WTC11 (cell line): ENCODE results near the gene OPTC. TPM values are rescaled to one million over a fixed set of nuclear protein-coding genes. Genes with fewer than 3 reads are reported as not detected.

Source experiments
- ATAC-seq: fragments of 200-7000 bp; cut with Tn5 transposase; 2 replicates; pipeline ENCODE4 v1.10.0; 2021; ENCODE audit warnings: mild to moderate bottlenecking, moderate library complexity
- CTCF ChIA-PET: fragments of 300-600 bp; sonication (Branson Sonifier 250); formaldehyde crosslinking; loops from one replicate; lab custom pipeline; 2021; ENCODE audit warnings: antibody characterized with exemption; lab: Charles Lee
- POLR2A ChIA-PET: fragments of 350-600 bp; sonication (Branson Sonifier 250); formaldehyde crosslinking; loops from one replicate; lab custom pipeline; 2021; ENCODE audit warnings: antibody characterized with exemption; lab: Charles Lee
- DNase-seq: peaks from one replicate; pipeline ENCODE4 v3.0.0; 2021; ENCODE audit warnings: low spot score
- H3K27ac Mint-ChIP-seq: 2 replicates; pipeline ENCODE4 v1.8.0; 2021; ENCODE audit warnings: mixed read lengths
- H3K27me3 Mint-ChIP-seq: 2 replicates; pipeline ENCODE4 v1.8.0; 2021; ENCODE audit warnings: low read depth, mild to moderate bottlenecking, moderate library complexity, mixed read lengths
- H3K36me3 Mint-ChIP-seq: 2 replicates; pipeline ENCODE4 v1.8.0; 2021; ENCODE audit warnings: mixed read lengths
- H3K4me1 Mint-ChIP-seq: 2 replicates; pipeline ENCODE4 v1.8.0; 2022; ENCODE audit warnings: mixed read lengths
- H3K4me3 Mint-ChIP-seq: 2 replicates; pipeline ENCODE4 v1.8.0; 2021; ENCODE audit warnings: mild to moderate bottlenecking, moderate library complexity, mixed read lengths
- H3K9me3 Mint-ChIP-seq: 2 replicates; pipeline ENCODE4 v1.8.0; 2021; ENCODE audit warnings: mixed read lengths
- FOXK1 ChIP-seq: sonication (generic); formaldehyde crosslinking; IDR thresholded peaks from 2 replicates; pipeline ENCODE4 v1.8.0; 2022; ENCODE audit warnings: mild to moderate bottlenecking, moderate library complexity, missing genetic modification reagents
- MXD4 ChIP-seq: fragments of 250-450 bp; sonication (Bioruptor Pico); IDR thresholded peaks from 2 replicates; pipeline ENCODE4 v1.8.0; 2021; ENCODE audit warnings: mild to moderate bottlenecking, moderate library complexity, borderline replicate concordance
- OVOL2 ChIP-seq: fragments of 250-450 bp; sonication (Bioruptor Pico); IDR thresholded peaks from 2 replicates; pipeline ENCODE4 v1.9.0; 2021; ENCODE audit warnings: mild to moderate bottlenecking, borderline replicate concordance
- ZNF121 ChIP-seq: sonication (generic); formaldehyde crosslinking; IDR thresholded peaks from 2 replicates; pipeline ENCODE4 v1.8.0; 2023; ENCODE audit warnings: missing genetic modification reagents
- ZNF138 ChIP-seq: sonication (generic); formaldehyde crosslinking; conservative IDR thresholded peaks from 2 replicates; pipeline ENCODE4 v1.8.1; 2022; ENCODE audit warnings: mild to moderate bottlenecking, moderate library complexity, missing genetic modification reagents
- ZNF219 ChIP-seq: sonication (generic); formaldehyde crosslinking; IDR thresholded peaks from 2 replicates; pipeline ENCODE4 v1.8.0; 2023; ENCODE audit warnings: missing genetic modification reagents, mild to moderate bottlenecking, borderline replicate concordance
- total RNA-seq: library from RNA; stranded (reverse); gene quantifications from 3 replicates; pipeline ENCODE4 v1.2.3, GENCODE V29; 2021
- TF ChIP-seq, protein P1 (sequence below): fragments of 250-450 bp; sonication (Bioruptor Pico); IDR thresholded peaks from 2 replicates; pipeline ENCODE4 v1.9.0; 2021; ENCODE audit warnings: mild to moderate bottlenecking, borderline replicate concordance
- TF ChIP-seq, protein P2 (sequence below): sonication (generic); formaldehyde crosslinking; IDR thresholded peaks from 2 replicates; pipeline ENCODE4 v1.8.1; 2023; ENCODE audit warnings: mild to moderate bottlenecking, missing genetic modification reagents
- TF ChIP-seq, protein P3 (sequence below): sonication (generic); formaldehyde crosslinking; conservative IDR thresholded peaks from 2 replicates; pipeline ENCODE4 v1.8.1; 2023; ENCODE audit warnings: mild to moderate bottlenecking, low read depth, missing genetic modification reagents, moderate library complexity
- TF ChIP-seq, protein P4 (sequence below): sonication (generic); formaldehyde crosslinking; IDR thresholded peaks from 2 replicates; pipeline ENCODE4 v1.8.0; 2022; ENCODE audit warnings: missing genetic modification reagents
- TF ChIP-seq, protein P5 (sequence below): sonication (generic); formaldehyde crosslinking; IDR thresholded peaks from 2 replicates; pipeline ENCODE4 v1.8.1; 2022; ENCODE audit warnings: low read depth, mild to moderate bottlenecking, moderate library complexity, missing genetic modification reagents, borderline replicate concordance
- TF ChIP-seq, protein P6 (sequence below): sonication (generic); formaldehyde crosslinking; IDR thresholded peaks from 2 replicates; pipeline ENCODE4 v1.8.0; 2022; ENCODE audit warnings: mild to moderate bottlenecking, missing genetic modification reagents

The OPTC gene
- total RNA-seq, 1 experiment from 2014 or later: 0.55 TPM

DNA sequence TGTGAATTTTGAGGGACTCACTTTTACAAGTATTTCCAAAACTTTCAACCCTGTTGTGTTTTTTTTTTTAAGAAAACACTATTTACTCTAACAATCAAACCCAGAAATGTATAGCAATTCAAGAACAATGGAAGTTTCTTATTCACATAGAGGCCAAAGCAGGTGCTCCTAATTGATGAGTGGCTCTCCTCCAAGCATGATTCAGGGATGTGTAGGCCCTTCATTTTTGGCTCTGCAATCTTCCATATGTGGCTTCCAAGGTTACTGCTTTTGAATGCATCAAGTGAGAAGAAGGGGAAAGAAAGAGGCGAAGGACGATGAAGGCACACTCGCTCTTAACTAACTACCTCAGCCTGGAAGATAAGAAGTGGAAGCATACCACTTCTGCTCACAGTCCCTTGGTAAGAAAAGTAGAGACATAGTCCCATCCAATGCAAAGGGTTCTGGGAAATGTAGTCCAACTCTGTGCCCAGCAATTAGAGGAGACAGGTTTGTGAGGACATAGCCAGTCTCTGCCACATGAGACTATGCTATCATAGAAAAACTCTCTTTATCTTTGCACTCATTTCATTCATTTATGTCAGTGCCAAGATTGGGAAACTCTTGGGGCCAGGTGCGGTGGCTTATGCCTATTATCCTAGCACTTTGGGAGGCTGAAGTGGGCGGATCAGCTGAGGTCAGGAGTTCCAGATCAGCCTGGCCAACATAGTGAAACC, 46.0 kb downstream of the OPTC start (continued):
- TF ChIP-seq, protein P1, sequence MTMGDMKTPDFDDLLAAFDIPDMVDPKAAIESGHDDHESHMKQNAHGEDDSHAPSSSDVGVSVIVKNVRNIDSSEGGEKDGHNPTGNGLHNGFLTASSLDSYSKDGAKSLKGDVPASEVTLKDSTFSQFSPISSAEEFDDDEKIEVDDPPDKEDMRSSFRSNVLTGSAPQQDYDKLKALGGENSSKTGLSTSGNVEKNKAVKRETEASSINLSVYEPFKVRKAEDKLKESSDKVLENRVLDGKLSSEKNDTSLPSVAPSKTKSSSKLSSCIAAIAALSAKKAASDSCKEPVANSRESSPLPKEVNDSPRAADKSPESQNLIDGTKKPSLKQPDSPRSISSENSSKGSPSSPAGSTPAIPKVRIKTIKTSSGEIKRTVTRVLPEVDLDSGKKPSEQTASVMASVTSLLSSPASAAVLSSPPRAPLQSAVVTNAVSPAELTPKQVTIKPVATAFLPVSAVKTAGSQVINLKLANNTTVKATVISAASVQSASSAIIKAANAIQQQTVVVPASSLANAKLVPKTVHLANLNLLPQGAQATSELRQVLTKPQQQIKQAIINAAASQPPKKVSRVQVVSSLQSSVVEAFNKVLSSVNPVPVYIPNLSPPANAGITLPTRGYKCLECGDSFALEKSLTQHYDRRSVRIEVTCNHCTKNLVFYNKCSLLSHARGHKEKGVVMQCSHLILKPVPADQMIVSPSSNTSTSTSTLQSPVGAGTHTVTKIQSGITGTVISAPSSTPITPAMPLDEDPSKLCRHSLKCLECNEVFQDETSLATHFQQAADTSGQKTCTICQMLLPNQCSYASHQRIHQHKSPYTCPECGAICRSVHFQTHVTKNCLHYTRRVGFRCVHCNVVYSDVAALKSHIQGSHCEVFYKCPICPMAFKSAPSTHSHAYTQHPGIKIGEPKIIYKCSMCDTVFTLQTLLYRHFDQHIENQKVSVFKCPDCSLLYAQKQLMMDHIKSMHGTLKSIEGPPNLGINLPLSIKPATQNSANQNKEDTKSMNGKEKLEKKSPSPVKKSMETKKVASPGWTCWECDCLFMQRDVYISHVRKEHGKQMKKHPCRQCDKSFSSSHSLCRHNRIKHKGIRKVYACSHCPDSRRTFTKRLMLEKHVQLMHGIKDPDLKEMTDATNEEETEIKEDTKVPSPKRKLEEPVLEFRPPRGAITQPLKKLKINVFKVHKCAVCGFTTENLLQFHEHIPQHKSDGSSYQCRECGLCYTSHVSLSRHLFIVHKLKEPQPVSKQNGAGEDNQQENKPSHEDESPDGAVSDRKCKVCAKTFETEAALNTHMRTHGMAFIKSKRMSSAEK (CRISPR knock-in tag): no peak
- TF ChIP-seq, all 79 proteins: peak for 0

DNA sequence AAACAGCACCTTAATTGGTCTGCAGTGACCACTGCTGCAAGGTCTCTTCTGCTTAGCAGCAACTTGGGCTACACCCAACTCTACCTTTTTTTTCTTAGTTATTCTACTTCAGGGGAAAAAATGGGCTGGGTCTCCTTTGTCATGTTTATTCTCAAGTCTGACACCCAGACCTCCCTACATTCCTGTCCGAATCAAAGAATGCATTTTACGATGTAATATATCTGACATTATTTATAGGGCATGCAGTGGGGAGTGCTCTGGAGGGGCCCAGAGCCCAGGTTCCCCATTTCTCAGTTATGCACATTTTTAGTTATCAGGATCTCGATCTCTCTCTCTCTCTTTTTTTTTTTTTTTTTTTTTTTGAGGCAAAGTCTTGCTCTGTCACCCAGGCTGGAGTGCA, 50.5 kb downstream of the OPTC start:
- peak overlapping the region; percentile 86 for H3K27ac Mint-ChIP-seq
- TF ChIP-seq, protein P2, sequence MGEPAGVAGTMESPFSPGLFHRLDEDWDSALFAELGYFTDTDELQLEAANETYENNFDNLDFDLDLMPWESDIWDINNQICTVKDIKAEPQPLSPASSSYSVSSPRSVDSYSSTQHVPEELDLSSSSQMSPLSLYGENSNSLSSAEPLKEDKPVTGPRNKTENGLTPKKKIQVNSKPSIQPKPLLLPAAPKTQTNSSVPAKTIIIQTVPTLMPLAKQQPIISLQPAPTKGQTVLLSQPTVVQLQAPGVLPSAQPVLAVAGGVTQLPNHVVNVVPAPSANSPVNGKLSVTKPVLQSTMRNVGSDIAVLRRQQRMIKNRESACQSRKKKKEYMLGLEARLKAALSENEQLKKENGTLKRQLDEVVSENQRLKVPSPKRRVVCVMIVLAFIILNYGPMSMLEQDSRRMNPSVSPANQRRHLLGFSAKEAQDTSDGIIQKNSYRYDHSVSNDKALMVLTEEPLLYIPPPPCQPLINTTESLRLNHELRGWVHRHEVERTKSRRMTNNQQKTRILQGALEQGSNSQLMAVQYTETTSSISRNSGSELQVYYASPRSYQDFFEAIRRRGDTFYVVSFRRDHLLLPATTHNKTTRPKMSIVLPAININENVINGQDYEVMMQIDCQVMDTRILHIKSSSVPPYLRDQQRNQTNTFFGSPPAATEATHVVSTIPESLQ (CRISPR knock-in tag): no peak
- TF ChIP-seq, all 79 proteins: peak for 0
- no peaks in the 10 kb centered on the region for H3K27me3 Mint-ChIP-seq
- no peaks in the 10 kb centered on the region for H3K9me3 Mint-ChIP-seq
- ATAC-seq: peak; percentile 63
- peak overlapping the region; percentile 30; the same call in 1 of the 2 replicates for H3K4me3 Mint-ChIP-seq
- DNase-seq: no peak
- POLR2A ChIA-PET: no interaction called here
- H3K4me1 Mint-ChIP-seq: peaks cover 50% of the 10 kb centered on the region
- CTCF ChIA-PET: no interaction called here
- H3K36me3 Mint-ChIP-seq: no peaks in the 10 kb centered on the region

DNA sequence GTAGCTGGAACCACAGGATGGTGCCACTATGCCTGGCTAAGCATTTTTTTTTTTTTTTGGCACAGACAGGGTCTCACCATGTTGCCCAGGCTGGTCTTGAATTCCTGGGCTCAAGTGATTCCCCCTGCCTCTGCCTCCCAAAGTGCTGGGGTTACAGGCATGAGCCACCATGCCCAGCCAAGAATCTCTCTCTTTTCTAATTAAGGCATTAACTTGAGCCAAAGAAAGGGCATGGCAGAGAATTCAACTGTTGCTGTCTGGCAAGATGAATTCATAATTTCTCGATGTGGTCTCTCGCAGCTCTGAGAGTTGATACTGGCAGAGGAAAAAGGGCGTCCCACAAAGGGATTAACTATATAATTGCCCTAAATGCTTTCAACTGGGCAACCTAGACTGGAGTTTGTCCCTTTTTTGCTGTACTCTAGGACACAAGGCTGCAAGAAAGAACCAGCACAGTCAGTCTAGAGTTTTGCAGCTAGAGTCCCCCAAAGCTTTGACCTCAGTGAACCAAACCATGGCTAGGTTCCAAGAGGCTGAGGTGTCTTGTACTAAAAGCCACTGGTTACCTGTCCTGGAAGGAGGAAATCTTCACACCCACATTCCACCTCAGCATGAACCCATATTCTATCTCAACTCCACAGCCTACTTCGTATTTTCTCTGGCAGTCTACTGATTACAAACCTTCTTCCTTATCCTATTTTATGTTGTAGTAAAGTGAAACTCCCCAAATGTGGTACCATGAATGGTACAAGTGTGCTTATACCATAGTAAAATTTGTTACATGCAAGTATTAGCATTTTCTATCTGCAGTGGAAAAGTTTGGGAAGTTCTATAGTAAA, 51.2 kb downstream of the OPTC start:
- Mint-ChIP-seq H3K27me3 (no peaks in the 10 kb centered on the region), H3K36me3 (no peaks in the 10 kb centered on the region), H3K4me1 (peaks cover 52% of the 10 kb centered on the region), H3K4me3 (no peak overlapping the region), H3K9me3 (no peaks in the 10 kb centered on the region), H3K27ac (0 out of 2 replicates have a peak overlapping the region, but pooled peaks have one; percentile 57)
- ChIA-PET CTCF (interaction anchor here (1.0 kb wide), 1 partner anchor 58 kb away, joined by 3 read pairs; no protein-coding TSS in a partner anchor), POLR2A (interaction anchor here (0.6 kb wide), 1 partner anchor 88 kb away, joined by 4 read pairs; no protein-coding TSS in a partner anchor)
- 0 out of 2 replicates have a peak, but pooled peaks have one; percentile 29 for TF ChIP-seq ZNF121
- TF ChIP-seq, protein P3, sequence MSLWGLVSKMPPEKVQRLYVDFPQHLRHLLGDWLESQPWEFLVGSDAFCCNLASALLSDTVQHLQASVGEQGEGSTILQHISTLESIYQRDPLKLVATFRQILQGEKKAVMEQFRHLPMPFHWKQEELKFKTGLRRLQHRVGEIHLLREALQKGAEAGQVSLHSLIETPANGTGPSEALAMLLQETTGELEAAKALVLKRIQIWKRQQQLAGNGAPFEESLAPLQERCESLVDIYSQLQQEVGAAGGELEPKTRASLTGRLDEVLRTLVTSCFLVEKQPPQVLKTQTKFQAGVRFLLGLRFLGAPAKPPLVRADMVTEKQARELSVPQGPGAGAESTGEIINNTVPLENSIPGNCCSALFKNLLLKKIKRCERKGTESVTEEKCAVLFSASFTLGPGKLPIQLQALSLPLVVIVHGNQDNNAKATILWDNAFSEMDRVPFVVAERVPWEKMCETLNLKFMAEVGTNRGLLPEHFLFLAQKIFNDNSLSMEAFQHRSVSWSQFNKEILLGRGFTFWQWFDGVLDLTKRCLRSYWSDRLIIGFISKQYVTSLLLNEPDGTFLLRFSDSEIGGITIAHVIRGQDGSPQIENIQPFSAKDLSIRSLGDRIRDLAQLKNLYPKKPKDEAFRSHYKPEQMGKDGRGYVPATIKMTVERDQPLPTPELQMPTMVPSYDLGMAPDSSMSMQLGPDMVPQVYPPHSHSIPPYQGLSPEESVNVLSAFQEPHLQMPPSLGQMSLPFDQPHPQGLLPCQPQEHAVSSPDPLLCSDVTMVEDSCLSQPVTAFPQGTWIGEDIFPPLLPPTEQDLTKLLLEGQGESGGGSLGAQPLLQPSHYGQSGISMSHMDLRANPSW (CRISPR knock-in tag): no peak
- no peak for ATAC-seq
- no peak for DNase-seq

DNA sequence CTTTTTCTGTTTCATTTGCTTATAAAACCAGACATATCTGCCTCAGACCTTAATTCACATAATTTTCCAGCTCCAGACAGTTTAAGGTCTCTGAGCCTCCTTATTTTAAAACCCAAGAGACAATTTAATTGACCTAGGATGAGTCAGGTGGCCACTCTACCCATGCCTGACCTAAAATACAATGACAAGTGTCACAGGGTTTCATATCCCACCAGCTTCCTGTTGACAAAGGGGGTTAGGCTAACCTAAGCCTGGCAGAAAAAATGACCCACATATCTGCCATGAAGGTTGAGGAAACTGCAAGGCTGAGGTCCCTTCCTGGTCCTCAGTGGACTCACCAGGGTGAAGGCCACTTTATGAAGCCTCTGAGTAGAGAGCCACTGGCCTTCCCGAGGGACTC, 52.3 kb downstream of the OPTC start:
- ChIA-PET POLR2A (no interaction called here), CTCF (no interaction called here)
- TF ChIP-seq OVOL2 (CRISPR knock-in tag) (no peak), MXD4 (CRISPR knock-in tag) (no peak), FOXK1 (CRISPR knock-in tag) (no peak), ZNF138 (no peak), ZNF219 (CRISPR knock-in tag) (no peak)
- TF ChIP-seq, protein P4, sequence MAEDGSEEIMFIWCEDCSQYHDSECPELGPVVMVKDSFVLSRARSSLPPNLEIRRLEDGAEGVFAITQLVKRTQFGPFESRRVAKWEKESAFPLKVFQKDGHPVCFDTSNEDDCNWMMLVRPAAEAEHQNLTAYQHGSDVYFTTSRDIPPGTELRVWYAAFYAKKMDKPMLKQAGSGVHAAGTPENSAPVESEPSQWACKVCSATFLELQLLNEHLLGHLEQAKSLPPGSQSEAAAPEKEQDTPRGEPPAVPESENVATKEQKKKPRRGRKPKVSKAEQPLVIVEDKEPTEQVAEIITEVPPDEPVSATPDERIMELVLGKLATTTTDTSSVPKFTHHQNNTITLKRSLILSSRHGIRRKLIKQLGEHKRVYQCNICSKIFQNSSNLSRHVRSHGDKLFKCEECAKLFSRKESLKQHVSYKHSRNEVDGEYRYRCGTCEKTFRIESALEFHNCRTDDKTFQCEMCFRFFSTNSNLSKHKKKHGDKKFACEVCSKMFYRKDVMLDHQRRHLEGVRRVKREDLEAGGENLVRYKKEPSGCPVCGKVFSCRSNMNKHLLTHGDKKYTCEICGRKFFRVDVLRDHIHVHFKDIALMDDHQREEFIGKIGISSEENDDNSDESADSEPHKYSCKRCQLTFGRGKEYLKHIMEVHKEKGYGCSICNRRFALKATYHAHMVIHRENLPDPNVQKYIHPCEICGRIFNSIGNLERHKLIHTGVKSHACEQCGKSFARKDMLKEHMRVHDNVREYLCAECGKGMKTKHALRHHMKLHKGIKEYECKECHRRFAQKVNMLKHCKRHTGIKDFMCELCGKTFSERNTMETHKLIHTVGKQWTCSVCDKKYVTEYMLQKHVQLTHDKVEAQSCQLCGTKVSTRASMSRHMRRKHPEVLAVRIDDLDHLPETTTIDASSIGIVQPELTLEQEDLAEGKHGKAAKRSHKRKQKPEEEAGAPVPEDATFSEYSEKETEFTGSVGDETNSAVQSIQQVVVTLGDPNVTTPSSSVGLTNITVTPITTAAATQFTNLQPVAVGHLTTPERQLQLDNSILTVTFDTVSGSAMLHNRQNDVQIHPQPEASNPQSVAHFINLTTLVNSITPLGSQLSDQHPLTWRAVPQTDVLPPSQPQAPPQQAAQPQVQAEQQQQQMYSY (CRISPR knock-in tag): no peak
- TF ChIP-seq, protein P5, sequence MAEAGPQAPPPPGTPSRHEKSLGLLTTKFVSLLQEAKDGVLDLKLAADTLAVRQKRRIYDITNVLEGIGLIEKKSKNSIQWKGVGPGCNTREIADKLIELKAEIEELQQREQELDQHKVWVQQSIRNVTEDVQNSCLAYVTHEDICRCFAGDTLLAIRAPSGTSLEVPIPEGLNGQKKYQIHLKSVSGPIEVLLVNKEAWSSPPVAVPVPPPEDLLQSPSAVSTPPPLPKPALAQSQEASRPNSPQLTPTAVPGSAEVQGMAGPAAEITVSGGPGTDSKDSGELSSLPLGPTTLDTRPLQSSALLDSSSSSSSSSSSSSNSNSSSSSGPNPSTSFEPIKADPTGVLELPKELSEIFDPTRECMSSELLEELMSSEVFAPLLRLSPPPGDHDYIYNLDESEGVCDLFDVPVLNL (CRISPR knock-in tag): no peak
- TF ChIP-seq, protein P6, sequence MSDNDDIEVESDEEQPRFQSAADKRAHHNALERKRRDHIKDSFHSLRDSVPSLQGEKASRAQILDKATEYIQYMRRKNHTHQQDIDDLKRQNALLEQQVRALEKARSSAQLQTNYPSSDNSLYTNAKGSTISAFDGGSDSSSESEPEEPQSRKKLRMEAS (CRISPR knock-in tag): no peak

More for the DNA sequence above, 52.3 kb downstream of the OPTC start:
- no peak overlapping the region for H3K27ac Mint-ChIP-seq
- no peaks in the 10 kb centered on the region for H3K9me3 Mint-ChIP-seq
- H3K36me3 Mint-ChIP-seq: no peaks in the 10 kb centered on the region
- no peak overlapping the region for H3K4me3 Mint-ChIP-seq
- H3K27me3 Mint-ChIP-seq: no peaks in the 10 kb centered on the region
- ATAC-seq: no peak
- H3K4me1 Mint-ChIP-seq: peaks cover 52% of the 10 kb centered on the region
- no peak for DNase-seq
